GM12874 (cell line): ENCODE measurements around the gene WIPI1.

Source experiments
- CTCF ChIP-seq: IDR thresholded peaks from 2 replicates; pipeline ENCODE4 v1.5.1; 2011; ENCODE audit warnings: low read depth, mild to moderate bottlenecking, control low read depth, low read length, moderate library complexity; ENCODE audit not compliant: insufficient read depth

WIPI1 gene

GRCh38 chr17:68457168-68457538 lies at the start of gene WIPI1:
WIPI1 (minus strand) TSS chr17:68457496; CDS start chr17:68457421, 75 bp downstream.
- TF ChIP-seq CTCF, result no peak

DNA sequence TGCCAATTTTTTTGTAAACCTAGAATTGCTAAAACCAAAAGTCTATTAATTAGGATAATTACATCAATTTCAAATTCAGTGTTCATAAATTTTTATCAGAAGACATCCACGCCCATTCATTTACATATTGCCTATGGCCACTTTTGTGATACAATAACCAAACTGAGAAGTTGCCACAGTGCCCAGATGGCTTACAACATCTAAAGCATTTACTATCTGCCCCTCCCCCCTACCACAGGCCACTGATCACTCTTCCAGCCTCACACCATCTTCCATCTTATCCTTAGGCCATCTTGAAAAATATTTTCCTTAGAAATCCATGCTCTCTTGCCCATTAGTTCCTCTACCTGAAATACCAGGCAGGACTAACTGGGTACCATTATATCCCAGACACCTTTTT lies 48.7 kb upstream of the WIPI1 start:
- no peak for TF ChIP-seq CTCF

- no peak for TF ChIP-seq CTCF
Measured at GRCh38 chr17:68501074-68501473, 43.8 kb upstream of the WIPI1 start.

DNA sequence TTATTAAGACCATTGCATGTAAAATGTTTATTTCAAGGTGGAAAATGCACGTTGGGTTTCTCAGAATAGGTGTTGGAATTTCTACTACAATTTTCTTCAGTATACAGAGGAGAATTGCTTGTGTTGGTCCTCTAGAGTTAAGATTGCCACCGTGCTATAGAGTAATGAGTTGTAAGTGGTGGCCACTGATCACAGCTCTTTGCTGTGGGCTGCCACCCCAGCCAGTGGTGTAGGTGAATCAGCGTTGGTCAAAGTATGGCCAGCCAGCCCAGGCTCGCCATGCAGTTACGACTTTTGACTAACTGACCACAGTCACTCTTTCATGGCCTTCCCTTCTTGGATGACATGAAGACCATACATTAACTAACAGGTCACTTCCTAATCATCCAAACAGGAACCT lies 42.3 kb upstream of the WIPI1 start:
- no peak for TF ChIP-seq CTCF

- no peak for TF ChIP-seq CTCF
Measured at GRCh38 chr17:68498479-68499326, 41.4 kb upstream of the WIPI1 start.

DNA sequence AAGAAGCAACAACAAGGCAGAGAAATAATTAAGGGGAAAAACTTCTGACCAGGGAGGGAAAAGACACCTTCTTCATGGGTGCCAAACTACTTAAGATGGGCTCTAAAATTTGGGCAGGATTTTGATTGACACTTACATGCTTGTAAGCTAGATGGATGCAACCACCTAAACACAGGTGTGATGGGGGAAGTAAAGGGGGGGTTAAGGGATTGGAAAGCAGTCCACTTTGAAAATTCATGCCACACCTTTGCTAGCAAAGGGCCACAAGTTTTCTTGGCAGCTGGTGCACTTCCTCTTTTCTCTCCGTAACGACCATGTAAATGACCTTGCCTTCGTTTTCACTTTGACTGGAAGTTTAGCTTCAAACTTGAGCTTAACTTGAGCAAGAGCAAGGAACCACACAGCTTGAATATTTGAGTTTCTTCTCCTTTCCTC lies 40.6 kb upstream of the WIPI1 start:
- TF ChIP-seq CTCF, result no peak

DNA sequence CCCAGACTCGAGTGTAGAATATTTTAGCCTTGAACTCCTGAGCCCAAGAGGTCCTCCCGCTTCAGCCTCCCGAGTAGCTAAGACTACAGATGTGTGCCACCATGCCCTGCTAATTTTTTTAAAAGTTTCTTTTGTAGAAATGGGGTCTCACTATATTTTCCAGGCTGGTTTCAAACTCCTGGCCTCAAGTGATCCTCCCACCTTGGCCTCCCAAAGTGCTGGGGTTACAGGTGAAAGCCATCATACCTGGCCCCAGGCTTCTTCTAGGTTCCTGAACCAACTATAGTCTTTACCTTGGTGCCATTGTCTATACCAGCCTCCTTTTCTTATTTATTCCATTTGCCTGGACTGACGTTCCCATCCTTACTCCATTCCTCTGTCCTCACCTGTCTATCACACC lies 37.8 kb upstream of the WIPI1 start:
- no peak for TF ChIP-seq CTCF
